Liver (tissue), 3 donors: ENCODE results near the gene CD1E.

Source experiments
- FOXA2 ChIP-seq: IDR thresholded peaks from 2 replicates; pipeline ENCODE4 v1.6.1; 2016; ENCODE audit warnings: antibody characterized with exemption
- GABPA ChIP-seq, 2 donors: IDR thresholded peaks in 1 of 2; conservative IDR thresholded peaks in 1 of 2; 2 replicates each; pipeline ENCODE4 v1.6.1; 2016; ENCODE audit warnings: antibody characterized with exemption in 2 of 2, mild to moderate bottlenecking in 1 of 2, moderate library complexity in 1 of 2
- HNF4G ChIP-seq: IDR thresholded peaks from 2 replicates; pipeline ENCODE4 v1.6.1; 2016; ENCODE audit warnings: antibody characterized with exemption
- JUND ChIP-seq, 2 donors: IDR thresholded peaks; 2 replicates each; pipeline ENCODE4 v1.6.1; 2016; ENCODE audit warnings: antibody characterized with exemption in 2 of 2
- NR2F2 ChIP-seq: IDR thresholded peaks from 2 replicates; pipeline ENCODE4 v1.6.1; 2016; ENCODE audit warnings: antibody characterized with exemption
- RAD21 ChIP-seq, 2 donors: IDR thresholded peaks; 2 replicates each; pipeline ENCODE4 v1.6.1; 2016; ENCODE audit warnings: antibody characterized with exemption in 2 of 2, mild to moderate bottlenecking in 2 of 2
- TAF1 ChIP-seq: conservative IDR thresholded peaks from 2 replicates; pipeline ENCODE4 v1.6.1; 2016; ENCODE audit warnings: antibody characterized with exemption, mild to moderate bottlenecking
- YY1 ChIP-seq: IDR thresholded peaks from 2 replicates; pipeline ENCODE4 v1.6.1; 2016; ENCODE audit warnings: antibody characterized with exemption, mild to moderate bottlenecking
- TF ChIP-seq, protein P1 (sequence below): IDR thresholded peaks from 2 replicates; pipeline ENCODE4 v1.6.1; 2016; ENCODE audit warnings: antibody characterized with exemption
- TF ChIP-seq, protein P2 (sequence below): fragments of 150-350 bp; IDR thresholded peaks from 2 replicates; pipeline ENCODE4 v1.5.1; 2017; ENCODE audit warnings: improper control_type of control experiment, low read depth, low read length; ENCODE audit not compliant: missing input control
- TF ChIP-seq, protein P3 (sequence below): IDR thresholded peaks from 2 replicates; pipeline ENCODE4 v1.6.1; 2016; ENCODE audit warnings: antibody characterized with exemption
- TF ChIP-seq, protein P4 (sequence below): IDR thresholded peaks from 2 replicates; pipeline ENCODE4 v1.6.1; 2016; ENCODE audit warnings: antibody characterized with exemption, mild to moderate bottlenecking
- donor health status: healthy.
- donor health status: healthy.

DNA sequence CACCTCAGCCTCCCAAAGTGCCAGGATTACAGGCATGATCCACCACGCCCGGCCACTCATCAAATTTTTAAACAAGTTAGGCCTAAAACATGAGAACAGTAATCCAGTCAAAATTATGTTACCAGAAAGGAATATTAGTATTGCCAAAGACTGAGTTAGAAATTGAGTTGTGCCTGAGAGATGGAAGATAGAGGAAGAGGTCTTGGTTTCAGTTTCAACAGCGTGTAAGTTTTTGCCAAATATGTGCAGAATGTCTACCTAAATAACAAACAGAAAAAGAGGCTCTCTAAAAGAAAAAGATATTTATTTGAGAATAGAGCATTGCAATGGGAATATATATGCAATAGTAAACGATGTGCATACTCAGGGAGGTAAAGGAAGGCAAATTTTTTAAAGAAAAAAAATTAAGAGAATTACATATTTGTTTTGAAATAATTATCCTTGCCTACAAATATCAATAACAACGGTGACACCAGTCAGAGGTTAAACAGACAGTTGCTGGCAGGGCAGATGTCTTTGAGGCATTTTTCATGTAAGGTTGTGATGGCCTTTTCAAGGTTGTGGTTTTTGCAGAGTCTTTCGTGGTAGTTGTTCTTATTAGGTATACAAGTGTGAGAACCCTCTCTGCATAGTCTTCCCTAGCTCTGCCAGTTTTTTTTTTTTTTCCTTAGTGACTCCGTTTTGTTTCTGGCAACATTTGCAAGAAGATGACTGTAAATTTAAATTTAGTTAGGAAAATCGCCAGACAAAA is 20.1 kb upstream of the CD1E start:
- TF ChIP-seq HNF4G (no peak), TAF1 (no peak), NR2F2 (no peak), YY1 (no peak), RAD21 (IDR thresholded peaks at IDR 0.05) (no peak), JUND (IDR thresholded peaks at IDR 0.05) (no peak), GABPA (IDR thresholded peaks at IDR 0.05 in 1 of 2, conservative IDR thresholded peaks at IDR 0.05 in 1 of 2) (no peak), FOXA2 (no peak)
- TF ChIP-seq, protein P1, sequence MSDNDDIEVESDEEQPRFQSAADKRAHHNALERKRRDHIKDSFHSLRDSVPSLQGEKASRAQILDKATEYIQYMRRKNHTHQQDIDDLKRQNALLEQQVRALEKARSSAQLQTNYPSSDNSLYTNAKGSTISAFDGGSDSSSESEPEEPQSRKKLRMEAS: no peak
- TF ChIP-seq, protein P2, sequence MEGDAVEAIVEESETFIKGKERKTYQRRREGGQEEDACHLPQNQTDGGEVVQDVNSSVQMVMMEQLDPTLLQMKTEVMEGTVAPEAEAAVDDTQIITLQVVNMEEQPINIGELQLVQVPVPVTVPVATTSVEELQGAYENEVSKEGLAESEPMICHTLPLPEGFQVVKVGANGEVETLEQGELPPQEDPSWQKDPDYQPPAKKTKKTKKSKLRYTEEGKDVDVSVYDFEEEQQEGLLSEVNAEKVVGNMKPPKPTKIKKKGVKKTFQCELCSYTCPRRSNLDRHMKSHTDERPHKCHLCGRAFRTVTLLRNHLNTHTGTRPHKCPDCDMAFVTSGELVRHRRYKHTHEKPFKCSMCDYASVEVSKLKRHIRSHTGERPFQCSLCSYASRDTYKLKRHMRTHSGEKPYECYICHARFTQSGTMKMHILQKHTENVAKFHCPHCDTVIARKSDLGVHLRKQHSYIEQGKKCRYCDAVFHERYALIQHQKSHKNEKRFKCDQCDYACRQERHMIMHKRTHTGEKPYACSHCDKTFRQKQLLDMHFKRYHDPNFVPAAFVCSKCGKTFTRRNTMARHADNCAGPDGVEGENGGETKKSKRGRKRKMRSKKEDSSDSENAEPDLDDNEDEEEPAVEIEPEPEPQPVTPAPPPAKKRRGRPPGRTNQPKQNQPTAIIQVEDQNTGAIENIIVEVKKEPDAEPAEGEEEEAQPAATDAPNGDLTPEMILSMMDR: no peak
- TF ChIP-seq, protein P3, sequence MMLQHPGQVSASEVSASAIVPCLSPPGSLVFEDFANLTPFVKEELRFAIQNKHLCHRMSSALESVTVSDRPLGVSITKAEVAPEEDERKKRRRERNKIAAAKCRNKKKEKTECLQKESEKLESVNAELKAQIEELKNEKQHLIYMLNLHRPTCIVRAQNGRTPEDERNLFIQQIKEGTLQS: no peak
- TF ChIP-seq, protein P4, sequence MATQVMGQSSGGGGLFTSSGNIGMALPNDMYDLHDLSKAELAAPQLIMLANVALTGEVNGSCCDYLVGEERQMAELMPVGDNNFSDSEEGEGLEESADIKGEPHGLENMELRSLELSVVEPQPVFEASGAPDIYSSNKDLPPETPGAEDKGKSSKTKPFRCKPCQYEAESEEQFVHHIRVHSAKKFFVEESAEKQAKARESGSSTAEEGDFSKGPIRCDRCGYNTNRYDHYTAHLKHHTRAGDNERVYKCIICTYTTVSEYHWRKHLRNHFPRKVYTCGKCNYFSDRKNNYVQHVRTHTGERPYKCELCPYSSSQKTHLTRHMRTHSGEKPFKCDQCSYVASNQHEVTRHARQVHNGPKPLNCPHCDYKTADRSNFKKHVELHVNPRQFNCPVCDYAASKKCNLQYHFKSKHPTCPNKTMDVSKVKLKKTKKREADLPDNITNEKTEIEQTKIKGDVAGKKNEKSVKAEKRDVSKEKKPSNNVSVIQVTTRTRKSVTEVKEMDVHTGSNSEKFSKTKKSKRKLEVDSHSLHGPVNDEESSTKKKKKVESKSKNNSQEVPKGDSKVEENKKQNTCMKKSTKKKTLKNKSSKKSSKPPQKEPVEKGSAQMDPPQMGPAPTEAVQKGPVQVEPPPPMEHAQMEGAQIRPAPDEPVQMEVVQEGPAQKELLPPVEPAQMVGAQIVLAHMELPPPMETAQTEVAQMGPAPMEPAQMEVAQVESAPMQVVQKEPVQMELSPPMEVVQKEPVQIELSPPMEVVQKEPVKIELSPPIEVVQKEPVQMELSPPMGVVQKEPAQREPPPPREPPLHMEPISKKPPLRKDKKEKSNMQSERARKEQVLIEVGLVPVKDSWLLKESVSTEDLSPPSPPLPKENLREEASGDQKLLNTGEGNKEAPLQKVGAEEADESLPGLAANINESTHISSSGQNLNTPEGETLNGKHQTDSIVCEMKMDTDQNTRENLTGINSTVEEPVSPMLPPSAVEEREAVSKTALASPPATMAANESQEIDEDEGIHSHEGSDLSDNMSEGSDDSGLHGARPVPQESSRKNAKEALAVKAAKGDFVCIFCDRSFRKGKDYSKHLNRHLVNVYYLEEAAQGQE: no peak
